ENCODE measurements around the gene STXBP6. TPM values are rescaled to one million over a fixed set of nuclear protein-coding genes. Genes with fewer than 3 reads are reported as not detected.
A peak's percentile ranks its signal among the peaks of the same experiment; 100 is the strongest.

The STXBP6 gene
- total and polyA plus RNA-seq, 2 of the 13 experiments (the other 11 are each of a cell fraction or from before 2014, with no cell fraction given): 35.3 to 42.8 TPM

DNA sequence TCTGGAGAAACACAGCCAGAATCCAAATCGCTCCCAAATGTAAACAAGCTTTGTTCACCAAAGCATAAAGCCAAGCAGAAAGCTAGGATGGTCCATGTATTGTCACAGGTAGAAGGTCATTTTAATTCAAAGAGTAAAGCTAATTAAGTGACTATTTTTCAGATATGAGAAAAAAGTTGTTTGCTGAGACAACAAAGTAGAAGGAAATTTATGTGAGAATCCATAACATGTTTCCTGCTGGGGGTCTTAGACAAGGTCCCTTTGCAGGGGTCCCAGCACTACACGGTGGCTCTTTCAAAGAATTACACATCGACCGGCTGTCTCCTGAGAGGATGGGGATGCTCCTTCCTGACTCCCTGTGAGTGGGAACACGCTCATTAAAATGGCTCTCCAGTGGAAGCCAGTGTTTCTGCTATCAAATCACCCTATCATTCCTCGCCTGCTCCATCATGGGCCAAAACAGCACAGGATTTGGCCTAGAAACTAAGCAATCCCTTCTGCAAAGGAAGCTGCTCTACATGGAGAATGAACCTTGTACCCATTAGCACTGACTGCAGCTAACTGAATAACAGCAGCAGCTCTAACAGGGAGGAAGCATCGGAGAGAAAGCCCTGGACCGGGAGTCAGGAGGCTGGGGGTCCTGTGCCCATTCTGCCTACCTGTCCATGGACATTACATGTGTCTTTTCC, 175.3 kb downstream of the STXBP6 start (continued):
- TF ChIP-seq, protein P1, sequence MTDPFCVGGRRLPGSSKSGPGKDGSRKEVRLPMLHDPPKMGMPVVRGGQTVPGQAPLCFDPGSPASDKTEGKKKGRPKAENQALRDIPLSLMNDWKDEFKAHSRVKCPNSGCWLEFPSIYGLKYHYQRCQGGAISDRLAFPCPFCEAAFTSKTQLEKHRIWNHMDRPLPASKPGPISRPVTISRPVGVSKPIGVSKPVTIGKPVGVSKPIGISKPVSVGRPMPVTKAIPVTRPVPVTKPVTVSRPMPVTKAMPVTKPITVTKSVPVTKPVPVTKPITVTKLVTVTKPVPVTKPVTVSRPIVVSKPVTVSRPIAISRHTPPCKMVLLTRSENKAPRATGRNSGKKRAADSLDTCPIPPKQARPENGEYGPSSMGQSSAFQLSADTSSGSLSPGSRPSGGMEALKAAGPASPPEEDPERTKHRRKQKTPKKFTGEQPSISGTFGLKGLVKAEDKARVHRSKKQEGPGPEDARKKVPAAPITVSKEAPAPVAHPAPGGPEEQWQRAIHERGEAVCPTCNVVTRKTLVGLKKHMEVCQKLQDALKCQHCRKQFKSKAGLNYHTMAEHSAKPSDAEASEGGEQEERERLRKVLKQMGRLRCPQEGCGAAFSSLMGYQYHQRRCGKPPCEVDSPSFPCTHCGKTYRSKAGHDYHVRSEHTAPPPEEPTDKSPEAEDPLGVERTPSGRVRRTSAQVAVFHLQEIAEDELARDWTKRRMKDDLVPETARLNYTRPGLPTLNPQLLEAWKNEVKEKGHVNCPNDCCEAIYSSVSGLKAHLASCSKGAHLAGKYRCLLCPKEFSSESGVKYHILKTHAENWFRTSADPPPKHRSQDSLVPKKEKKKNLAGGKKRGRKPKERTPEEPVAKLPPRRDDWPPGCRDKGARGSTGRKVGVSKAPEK (CRISPR knock-in tag; IDR thresholded peaks at IDR 0.05; ENCODE audit: borderline replicate concordance): 0 out of 2 replicates have a peak, but pooled peaks have one; percentile 25
- TF ChIP-seq ZNF720 (CRISPR knock-in tag; IDR thresholded peaks at IDR 0.05) (no peak), MIXL1 (CRISPR knock-in tag; IDR thresholded peaks at IDR 0.05) (peak; percentile 98), MAFG (CRISPR knock-in tag; IDR thresholded peaks at IDR 0.05) (no peak), FOXK2 (IDR thresholded peaks at IDR 0.05) (no peak), PAX8 (CRISPR knock-in tag; IDR thresholded peaks at IDR 0.05; ENCODE audit: borderline replicate concordance) (no peak), ZBTB20 (CRISPR knock-in tag; IDR thresholded peaks at IDR 0.05; ENCODE audit: borderline replicate concordance, low read depth) (peak; percentile 41; the same call in 1 of the 2 replicates), ZNF775 (CRISPR knock-in tag; IDR thresholded peaks at IDR 0.05; ENCODE audit: borderline replicate concordance) (no peak), MXI1 (IDR thresholded peaks at IDR 0.05; ENCODE audit: borderline replicate concordance, low read depth, low read length) (no peak), ZNF557 (CRISPR knock-in tag; IDR thresholded peaks at IDR 0.05) (no peak), TCF7 (IDR thresholded peaks at IDR 0.05; ENCODE audit: low read depth) (no peak), SP5 (CRISPR knock-in tag; IDR thresholded peaks at IDR 0.05; ENCODE audit: borderline replicate concordance, low read depth) (no peak), NCOA1 (CRISPR knock-in tag; IDR thresholded peaks at IDR 0.05) (no peak), ZNF496 (CRISPR knock-in tag; IDR thresholded peaks at IDR 0.05; ENCODE audit: insufficient replicate concordance) (no peak), REST (IDR thresholded peaks at IDR 0.05; ENCODE audit: borderline replicate concordance in 1 of 2, low read depth in 1 of 2, low read length in 2 of 2) (no peak), SUZ12 (IDR thresholded peaks at IDR 0.05; ENCODE audit: low read depth, low read length) (no peak), DPF2 (CRISPR knock-in tag; IDR thresholded peaks at IDR 0.05; ENCODE audit: borderline replicate concordance, low read depth) (no peak; the same call in 1 of the 2 replicates), ZNF256 (CRISPR knock-in tag; conservative IDR thresholded peaks at IDR 0.05) (no peak), ADNP (CRISPR knock-in tag; IDR thresholded peaks at IDR 0.05) (no peak)
- TF ChIP-seq, protein P2, sequence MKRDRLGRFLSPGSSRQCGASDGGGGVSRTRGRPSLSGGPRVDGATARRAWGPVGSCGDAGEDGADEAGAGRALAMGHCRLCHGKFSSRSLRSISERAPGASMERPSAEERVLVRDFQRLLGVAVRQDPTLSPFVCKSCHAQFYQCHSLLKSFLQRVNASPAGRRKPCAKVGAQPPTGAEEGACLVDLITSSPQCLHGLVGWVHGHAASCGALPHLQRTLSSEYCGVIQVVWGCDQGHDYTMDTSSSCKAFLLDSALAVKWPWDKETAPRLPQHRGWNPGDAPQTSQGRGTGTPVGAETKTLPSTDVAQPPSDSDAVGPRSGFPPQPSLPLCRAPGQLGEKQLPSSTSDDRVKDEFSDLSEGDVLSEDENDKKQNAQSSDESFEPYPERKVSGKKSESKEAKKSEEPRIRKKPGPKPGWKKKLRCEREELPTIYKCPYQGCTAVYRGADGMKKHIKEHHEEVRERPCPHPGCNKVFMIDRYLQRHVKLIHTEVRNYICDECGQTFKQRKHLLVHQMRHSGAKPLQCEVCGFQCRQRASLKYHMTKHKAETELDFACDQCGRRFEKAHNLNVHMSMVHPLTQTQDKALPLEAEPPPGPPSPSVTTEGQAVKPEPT (CRISPR knock-in tag; IDR thresholded peaks at IDR 0.05; ENCODE audit: low read depth): no peak

Measured in HepG2 (cell line).